Amniotic epithelial cell (primary cell): ENCODE results near the gene NUPR1.
"Not testable (repeated sequence)": the region's sequence is repeated elsewhere in the genome, so short reads cannot be mapped to it uniquely, and the experiment has no call there.

Experiments used
- DNase-seq: peaks from one replicate; pipeline ENCODE4 v3.0.0-alpha.2; 2010; ENCODE audit warnings: low read depth

NUPR1 gene

DNA sequence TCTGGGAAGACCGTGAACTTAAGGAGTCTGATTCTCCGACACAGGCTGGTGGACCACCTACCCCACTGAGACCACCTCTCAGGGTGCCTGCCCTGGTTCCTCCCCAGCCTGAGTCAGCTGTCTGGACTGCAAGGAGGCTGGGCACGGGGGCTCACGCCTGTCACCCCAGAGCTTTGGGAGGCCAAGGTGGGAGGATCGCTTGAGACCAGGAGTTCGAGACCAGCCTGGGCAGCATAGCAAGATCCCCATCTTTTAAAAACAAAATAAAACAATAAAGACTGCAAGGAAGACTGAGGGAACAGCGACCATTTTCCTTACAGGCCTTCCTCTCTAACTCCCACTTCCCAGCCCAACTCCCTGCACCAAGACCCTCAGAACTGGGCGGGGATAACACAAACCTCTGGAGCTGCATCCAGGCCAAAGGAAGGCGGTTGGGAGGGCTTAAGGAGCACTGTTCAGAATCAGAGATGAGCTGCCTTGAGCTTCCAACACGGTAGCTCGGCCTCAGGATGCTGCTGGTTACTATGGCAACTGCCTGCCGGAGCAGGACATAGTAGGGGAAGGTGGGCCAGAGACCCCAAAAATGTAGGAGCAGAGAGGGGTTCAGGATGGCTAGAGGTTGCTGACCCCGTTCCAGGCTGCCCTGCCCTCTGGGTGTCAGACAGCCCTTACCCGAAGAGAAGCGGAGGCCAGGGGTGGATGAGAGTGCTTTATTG, 40.0 kb downstream of the NUPR1 start:
- no peak for DNase-seq

DNA sequence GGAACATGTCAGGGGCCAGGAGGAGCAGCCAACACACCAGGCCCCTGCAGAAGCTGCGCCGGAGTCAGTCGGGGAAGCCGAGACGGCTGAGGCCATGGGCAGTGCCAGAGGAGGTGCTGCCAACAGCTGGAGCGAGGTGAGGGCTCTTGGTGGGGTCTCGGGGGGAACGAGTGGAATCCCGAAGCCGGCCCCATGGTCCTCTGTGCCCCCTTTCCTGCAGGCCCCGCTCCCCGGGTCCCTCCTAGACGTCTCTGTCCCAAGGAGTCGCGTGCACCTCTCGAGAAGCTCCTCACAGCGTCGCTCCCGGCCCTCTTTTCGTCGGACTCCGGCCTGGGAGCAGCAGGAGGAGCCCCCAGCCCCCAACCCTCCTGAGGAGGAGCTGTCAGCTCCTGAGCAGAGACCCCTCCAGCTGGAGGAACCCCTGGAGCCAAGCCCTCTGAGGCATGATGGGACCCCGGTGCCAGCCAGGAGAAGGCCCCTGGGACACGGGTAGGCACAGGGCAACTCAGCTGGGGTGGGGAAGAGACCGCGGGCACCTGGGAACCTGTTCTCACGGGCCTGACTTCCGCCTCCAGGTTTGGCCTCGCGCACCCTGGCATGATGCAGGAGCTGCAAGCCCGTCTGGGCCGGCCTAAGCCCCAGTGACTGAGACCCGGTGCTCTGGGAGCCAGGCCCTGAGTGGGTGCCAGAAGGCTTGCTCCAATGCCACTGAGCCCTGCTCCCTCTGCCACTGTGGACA, 40.7 kb downstream of the NUPR1 start:
- DNase-seq, result no peak

- DNase-seq, result no peak
These were observed 41.4 kb downstream of the NUPR1 start for GRCh38 chr16:28497386-28497785.

- DNase-seq, result no peak
These were observed 41.9 kb downstream of the NUPR1 start for GRCh38 chr16:28496844-28497243.

DNA sequence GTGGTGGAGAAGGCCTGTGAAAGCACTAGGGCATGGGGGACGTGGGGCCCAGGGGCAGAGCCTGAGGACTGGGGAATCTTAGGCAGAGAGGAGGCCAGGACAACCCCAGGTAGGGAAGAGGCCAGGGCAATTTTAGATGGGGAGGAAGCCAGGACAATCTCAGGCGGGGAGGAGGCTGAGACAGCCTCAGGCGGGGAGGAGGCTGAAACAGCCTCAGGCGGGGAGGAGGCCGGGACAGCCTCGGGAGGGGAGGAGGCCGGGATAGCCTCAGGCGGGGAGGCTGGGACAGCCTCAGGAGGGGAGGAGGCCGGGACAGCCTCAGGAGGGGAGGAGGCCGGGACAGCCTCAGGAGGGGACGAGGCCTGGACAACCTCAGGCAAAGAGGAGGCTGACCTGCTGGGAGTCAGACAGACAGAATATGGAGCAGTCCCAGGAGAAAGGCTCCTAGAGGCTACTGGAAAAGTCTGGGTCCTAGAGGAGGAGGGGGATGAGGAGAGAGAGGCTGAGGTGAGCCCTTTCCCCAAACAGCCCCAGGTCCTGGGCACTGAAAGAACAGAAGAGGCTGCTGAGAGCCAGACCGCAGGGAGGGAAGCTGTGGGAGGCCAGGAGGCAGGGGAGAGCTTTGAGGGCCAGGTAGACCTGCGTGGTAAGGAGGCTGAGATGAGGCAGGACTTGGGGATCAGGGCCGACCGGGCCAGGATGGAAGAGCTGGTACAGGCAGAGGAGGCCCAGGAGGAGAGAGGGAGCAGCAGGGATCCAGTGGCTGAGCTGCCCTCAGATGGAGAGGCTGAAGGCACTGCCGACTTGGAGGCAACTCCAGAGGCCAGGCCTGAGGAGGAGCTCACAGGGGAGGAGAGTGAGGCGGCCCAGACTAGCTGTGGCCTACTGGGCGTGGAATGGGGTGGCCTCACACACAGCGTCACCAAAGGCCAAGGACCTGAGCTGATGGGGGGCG, 42.7 kb downstream of the NUPR1 start:
- no peak for DNase-seq

- no peak for DNase-seq
These were observed 43.5 kb downstream of the NUPR1 start for GRCh38 chr16:28495098-28495793.

DNA sequence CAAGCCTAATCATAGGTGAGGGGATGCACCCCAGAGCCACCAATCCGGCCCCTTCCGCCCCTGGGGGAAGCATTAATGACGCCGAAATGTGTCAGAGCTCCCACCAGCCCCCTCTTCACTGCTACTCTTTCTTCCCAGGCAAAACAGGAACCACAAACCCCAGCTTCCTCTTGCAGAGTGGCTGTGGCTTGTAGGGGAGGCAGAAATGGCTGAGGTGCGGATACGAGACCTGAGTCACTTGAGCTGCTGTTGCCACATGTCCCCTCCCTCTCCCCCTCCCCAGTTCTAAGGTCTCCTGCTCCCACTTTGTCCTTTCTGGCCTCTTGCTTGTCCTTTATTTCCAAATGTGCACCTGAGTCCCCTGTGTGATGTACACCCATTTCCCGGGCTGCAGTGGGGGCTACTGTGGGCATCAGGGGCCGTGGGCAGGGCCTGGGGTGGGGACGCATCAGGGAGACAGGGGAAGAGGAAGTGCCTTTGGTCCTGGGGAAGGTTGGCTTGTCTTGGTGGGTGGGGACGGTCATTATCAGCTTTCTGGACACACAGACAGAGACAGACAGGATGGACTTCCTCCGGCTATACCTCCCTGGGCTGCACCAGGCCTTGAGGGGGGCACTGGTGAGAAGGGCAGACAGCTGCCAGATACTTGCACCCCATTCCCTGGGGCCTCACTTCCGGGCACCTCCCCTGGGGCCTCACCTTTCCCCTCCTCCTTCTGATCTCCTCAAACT, 44.5 kb downstream of the NUPR1 start, which contains the start of gene APOBR:
TSS of gene APOBR (plus strand) at position 523 of the 731 bp plus-strand sequence. CDS start at position 562, 39 bp downstream.
- no peak for DNase-seq

DNA sequence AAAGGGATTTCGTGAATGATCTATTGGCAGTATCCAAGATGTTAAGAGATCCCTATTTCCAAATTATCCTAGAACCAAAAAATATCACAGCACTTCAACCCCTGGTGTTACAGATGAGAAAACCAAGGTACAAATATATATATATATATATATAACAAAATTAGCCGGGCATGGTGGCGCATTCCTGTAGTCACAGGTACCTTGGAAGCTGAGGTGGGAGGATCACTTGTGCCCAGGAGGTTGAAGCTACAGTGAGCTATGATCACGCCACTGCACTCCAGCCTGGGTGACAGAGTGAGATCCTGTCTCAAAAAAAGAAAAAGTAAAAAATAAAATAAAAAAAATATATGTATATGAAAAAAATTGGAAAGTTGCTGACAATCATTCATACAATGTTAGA, 46.3 kb downstream of the NUPR1 start:
- DNase-seq, result no peak

DNA sequence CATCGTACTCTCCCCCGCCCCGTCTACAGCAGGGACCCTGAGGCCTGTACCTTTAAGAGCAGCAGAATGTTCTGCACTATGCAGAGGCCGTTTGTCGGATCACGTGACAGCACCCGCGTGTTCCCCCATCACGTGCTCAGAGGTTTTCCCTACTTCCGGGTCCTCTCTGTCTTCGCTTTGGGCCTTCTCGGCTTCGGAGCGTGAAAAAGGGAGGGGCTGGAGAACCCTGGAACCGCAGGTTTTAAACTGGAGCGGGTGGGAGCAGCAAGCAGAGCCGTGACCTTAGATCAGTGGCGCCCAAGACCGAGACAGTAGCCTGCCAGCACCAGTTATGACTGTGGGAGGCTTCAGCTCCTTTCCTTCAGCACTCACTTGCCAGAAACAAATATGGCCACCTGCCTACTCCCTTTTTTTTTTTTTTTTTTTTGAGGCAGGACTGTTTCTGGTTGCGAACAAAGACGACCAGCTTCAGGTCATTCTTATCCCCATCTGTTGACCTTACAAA, 46.8 kb downstream of the NUPR1 start, which contains the start of gene CLN3:
TSS of gene CLN3 (minus strand) at position 105 of the 505 bp plus-strand sequence. CDS start 315 bp downstream, outside the sequence.
- DNase-seq, result peak; percentile 95

- no peak for DNase-seq
These were observed 47.4 kb downstream of the NUPR1 start for GRCh38 chr16:28491230-28491969.

DNA sequence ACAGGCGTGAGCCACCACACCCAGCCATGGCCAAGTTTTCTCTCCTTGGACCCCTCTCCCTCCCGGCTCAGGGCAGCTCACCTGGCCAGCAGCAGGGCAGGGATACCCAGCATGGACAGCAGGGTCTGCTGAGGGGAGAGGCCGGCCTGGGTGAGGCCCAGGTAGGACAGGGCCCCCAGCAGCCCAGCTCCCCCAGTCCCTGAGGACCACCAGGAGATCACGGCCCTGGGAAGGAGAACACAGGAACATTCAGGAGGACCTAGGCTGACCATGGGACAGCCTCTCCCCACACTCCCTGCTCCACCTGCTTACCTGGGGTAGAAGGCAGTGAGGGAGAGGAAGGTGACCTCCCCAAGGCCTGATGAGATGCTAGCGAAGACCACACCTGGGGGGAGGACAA, 52.5 kb downstream of the NUPR1 start:
- DNase-seq, result no peak

GRCh38 chr16:28483361-28483760, 55.4 kb downstream of the NUPR1 start:
- DNase-seq, result not testable (repeated sequence)
